Nucleus accumbens (tissue), 56 donors: Measurements from ENCODE around the gene SUN5.
"Not testable (repeated sequence)": the region's sequence is repeated elsewhere in the genome, so short reads cannot be mapped to it uniquely, and the experiment has no call there.

Experiments used
- DNase-seq, 56 donors: peaks; one replicate each; lab custom pipeline; 2025; lab: John Stamatoyannopoulos, UW

SUN5 gene

DNA sequence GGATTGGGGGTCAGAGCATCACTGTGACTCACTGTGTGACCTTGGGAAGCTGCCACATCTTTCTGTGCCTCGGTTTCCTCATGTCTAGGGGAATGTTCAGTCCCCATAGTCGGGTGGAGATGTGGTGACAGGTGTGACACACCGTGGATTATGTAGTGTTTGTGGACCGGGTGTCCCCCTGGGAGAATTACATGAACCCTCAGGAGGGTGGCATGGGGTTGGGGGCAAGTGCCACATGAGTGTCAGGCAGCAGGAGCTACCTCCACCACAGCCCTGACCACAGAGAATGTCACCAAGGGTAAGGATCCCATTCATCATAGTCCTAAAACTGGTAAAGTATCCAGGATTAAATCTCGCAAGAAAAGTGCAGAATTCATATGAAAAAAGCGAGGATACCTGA, 23.2 kb downstream of the SUN5 start:
- peak in 1 of 56 donors; percentile 62 for DNase-seq

DNA sequence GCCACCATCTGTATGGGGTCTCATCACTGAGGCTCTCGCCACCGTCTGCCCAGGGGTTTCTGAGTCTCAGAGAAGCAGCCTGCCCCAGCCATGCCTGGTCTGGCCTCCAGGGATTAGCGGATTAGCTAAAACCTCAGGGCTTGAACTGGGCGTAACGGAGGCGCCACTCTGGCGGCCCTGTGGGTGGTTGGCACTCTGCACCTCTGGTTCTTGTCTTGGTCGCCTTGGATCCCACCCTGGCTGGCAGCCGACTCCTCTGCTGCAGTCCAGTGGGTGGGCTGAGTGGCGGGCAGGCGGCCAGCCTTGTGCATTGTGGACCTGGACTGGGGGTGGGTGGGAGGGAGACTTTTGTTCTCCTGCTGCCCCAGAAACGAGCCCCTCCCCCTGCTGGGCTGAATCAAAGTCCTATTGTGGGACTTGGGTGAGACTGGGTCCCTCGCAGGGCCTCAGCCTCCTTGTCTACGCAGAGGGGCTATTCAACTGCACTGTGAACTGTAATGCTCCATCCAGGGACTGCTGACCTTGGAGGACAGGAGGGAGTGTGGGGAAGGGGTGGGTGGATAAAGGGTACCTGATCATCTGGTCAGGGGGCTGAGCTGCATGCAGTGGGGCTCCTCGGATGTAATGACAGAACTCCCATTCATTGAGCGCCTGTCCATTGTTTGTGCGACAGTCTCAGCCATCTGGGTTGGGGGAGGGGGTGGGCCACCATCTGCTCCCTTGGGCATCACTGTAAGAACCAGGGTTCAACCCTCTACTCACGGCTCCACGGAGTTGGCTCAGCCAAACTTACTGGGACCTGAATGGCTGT, 23.9 kb downstream of the SUN5 start:
- DNase-seq: peak in 54 of 56 donors; percentile 53 to 96 (median 85)

GRCh38 chr20:32979201-32979998, 24.8 kb downstream of the SUN5 start:
- peak in 2 of 56 donors; percentile 41 to 59 for DNase-seq

DNA sequence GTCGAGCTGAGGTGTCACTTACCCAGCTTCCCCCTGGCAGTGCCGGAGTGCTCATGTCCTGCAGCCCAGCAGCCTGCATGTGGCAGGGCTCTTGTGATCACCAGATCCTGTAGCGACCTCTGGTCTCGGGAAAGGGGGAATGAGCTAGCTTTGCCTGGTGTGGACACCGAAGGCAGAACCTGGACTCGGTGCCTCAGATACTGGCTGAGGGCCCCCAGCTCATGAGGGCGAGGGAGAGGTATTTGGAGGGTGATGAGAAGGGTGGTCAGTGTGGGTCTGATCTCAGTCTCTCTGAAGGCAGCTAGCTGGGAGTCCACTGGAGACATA, 26.3 kb downstream of the SUN5 start:
- DNase-seq: no peak

- no peak for DNase-seq
These were observed 26.8 kb downstream of the SUN5 start for GRCh38 chr20:32977281-32978008.

GRCh38 chr20:32976746-32977145, 27.5 kb downstream of the SUN5 start:
- no peak for DNase-seq

DNA sequence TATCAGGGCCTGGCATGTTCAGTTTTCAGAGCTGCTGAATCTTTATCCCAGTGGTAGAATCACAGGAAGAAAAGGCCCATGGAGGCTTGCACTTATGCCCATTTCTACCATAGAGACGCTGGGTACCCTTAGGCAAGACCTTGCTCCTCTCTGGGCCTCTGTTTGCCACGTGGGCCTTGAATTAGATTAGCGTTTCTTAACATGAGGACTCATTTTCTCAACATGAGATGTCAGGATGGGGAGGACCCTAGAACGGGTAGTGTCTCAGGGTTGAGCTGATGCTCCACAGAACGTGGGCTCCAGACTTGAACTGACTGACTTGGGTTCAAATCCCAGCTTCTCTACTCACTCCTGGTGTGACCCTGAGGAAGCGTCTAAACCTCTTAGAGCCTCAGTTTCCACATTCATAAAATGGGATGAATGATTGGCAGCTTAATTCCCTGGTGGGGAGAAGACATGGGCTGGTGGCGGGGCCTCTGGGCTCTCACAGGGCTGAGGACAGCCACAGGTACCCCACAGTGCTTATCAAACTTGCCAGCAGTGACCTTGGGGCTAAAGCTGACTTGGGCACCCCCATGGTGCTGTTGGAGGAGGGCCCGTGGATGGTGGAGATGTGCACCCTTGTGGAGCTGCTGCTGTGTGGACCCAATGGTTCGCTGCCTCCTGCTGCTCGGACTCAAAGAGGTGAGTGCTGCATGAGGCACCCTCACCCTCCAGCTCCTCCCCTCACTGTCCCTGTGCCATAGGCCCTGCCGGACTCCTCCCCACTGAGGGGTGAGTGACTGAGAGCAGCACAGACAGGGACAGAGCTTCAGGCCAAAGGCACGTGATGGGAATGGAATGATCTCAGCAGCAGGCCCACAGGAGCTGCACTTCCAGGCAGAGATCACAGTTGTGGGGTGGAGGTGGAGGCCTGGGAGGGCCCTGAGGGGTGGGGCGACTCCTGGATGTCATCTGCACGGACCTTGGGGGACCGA, 28.2 kb downstream of the SUN5 start:
- peak in 2 of 56 donors; percentile 23 to 25 for DNase-seq

- not testable (repeated sequence) for DNase-seq
These were observed 29.1 kb downstream of the SUN5 start for GRCh38 chr20:32975121-32975520.

DNA sequence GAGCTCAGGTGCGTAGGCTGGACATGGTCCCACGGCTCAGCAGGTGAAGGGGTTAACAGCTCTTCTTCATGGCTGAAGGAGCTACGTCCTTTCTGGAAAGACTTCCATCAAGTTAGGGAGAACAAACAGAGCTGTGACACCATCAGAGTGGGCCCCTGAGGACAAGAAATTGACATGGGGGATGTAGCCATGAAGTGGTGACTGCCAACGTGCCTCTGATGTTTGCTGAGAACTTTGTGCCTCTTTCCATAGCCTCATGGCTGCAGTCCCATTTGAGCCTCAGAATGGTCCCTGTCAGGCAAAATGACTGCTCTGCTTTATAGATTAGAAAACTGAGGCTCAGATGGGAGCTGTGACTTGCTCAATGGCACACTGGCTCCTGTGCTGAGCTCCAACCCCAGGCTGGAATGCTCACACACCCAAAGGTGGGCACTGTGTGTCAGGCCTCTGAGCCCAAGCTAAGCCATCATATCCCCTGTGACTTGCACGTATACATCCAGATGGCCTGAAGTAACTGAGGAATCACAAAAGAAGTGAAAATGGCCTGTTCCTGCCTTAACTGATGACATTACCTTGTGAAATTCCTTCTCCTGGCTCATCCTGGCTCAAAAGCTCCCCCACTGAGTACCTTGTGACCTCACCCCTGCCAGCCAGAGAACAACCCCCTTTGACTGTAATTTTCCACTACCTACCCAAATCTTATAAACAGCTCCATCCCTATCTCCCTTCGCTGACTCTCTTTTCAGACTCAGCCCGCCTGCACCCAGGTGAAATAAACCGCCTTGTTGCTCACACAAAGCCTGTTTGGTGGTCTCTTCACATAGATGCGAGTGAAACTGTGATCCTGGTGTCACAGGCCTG, 29.8 kb downstream of the SUN5 start:
- not testable (repeated sequence) for DNase-seq

- no peak for DNase-seq
These were observed 31.0 kb downstream of the SUN5 start for GRCh38 chr20:32973077-32973717.

- no peak for DNase-seq
These were observed 31.8 kb downstream of the SUN5 start for GRCh38 chr20:32972181-32973076.

- DNase-seq: peak in 2 of 56 donors; percentile 12 to 19
These were observed 32.5 kb downstream of the SUN5 start for GRCh38 chr20:32971703-32972161.

- DNase-seq: no peak
These were observed 33.3 kb downstream of the SUN5 start for GRCh38 chr20:32970973-32971300.

GRCh38 chr20:32970115-32970972, 33.9 kb downstream of the SUN5 start:
- no peak for DNase-seq

DNA sequence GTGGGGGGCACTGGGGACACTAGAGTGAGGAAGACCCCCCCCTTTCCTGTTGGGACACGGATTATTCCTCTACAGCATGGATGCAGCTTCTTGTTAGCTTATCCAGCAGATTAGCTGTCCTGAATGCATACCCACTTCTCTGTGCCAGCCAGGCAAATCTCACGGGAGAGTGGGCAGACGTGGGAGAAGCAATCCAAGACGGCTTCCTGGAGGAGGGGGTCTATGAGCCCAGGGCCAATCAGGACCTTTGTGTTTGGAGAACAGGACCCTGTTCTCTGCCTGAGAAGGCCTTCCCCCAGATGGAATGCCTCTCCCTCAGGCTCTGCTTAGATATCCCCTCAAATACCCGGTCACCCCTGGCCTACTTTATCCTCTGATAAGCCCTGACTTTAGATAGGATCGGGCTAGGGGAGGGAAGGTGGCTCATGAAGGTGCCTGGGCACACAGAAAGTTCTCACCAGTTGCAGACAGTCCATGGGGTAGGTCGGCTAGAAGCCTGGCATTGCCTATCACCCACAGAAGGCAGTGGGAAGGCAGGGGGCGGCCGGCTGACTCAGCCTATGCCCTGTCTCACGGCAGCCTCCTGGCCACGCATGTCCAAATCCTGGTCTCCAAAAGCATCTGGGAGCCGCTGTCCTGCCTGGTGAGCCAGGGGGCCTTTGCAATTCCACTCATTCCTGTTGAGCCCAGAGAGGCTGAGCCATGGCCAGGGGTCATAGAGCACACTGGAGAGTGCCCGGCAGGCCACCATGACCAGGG, 34.7 kb downstream of the SUN5 start:
- no peak for DNase-seq
